ENCODE measurements around the gene CCRL2. TPM values are rescaled to one million over a fixed set of nuclear protein-coding genes. Genes with fewer than 3 reads are reported as not detected.
"Not testable (repeated sequence)": the region's sequence is repeated elsewhere in the genome, so short reads cannot be mapped to it uniquely, and the experiment has no call there.

The CCRL2 gene
- polyA plus RNA-seq, 4 donors = 0.70 to 0.99 (median 0.91) TPM

GRCh38 chr3:46427404-46427803, 20.3 kb downstream of the CCRL2 start:
- not testable (repeated sequence) for DNase-seq (ENCODE audit: low read depth in 4 of 4, low spot score in 3 of 4)

- DNase-seq (ENCODE audit: low read depth in 4 of 4, low spot score in 3 of 4) = no peak
These were observed 21.1 kb downstream of the CCRL2 start for GRCh38 chr3:46427916-46428833.

GRCh38 chr3:46429250-46429649, 22.2 kb downstream of the CCRL2 start:
- DNase-seq (ENCODE audit: low read depth in 4 of 4, low spot score in 3 of 4) = no peak

GRCh38 chr3:46429671-46430070, 22.6 kb downstream of the CCRL2 start:
- DNase-seq (ENCODE audit: low read depth in 4 of 4, low spot score in 3 of 4) = no peak

GRCh38 chr3:46430879-46431278, 23.8 kb downstream of the CCRL2 start:
- DNase-seq (ENCODE audit: low read depth in 4 of 4, low spot score in 3 of 4) = not testable (repeated sequence)

GRCh38 chr3:46431905-46432304, 24.8 kb downstream of the CCRL2 start:
- not testable (repeated sequence) for DNase-seq (ENCODE audit: low read depth in 4 of 4, low spot score in 3 of 4)

- not testable (repeated sequence) for DNase-seq (ENCODE audit: low read depth in 4 of 4, low spot score in 3 of 4)
These were observed 26.1 kb downstream of the CCRL2 start for GRCh38 chr3:46433118-46433517.

GRCh38 chr3:46433841-46434240, 26.8 kb downstream of the CCRL2 start:
- no peak for DNase-seq (ENCODE audit: low read depth in 4 of 4, low spot score in 3 of 4)

GRCh38 chr3:46435081-46435726, 28.1 kb downstream of the CCRL2 start:
- DNase-seq (ENCODE audit: low read depth in 4 of 4, low spot score in 3 of 4) = no peak

GRCh38 chr3:46438831-46439230, 31.8 kb downstream of the CCRL2 start:
- no peak for DNase-seq (ENCODE audit: low read depth in 4 of 4, low spot score in 3 of 4)

GRCh38 chr3:46440531-46441294, 33.7 kb downstream of the CCRL2 start:
- DNase-seq (ENCODE audit: low read depth in 4 of 4, low spot score in 3 of 4) = no peak

- DNase-seq (ENCODE audit: low read depth in 4 of 4, low spot score in 3 of 4) = peak in 3 of 4 donors; percentile 24 to 35 (median 35)
These were observed 35.8 kb downstream of the CCRL2 start for GRCh38 chr3:46442576-46443530.

GRCh38 chr3:46447228-46447985, 40.3 kb downstream of the CCRL2 start:
- DNase-seq (ENCODE audit: low read depth in 4 of 4, low spot score in 3 of 4) = no peak

GRCh38 chr3:46448721-46449120, 41.7 kb downstream of the CCRL2 start:
- DNase-seq (ENCODE audit: low read depth in 4 of 4, low spot score in 3 of 4) = no peak

GRCh38 chr3:46449755-46450552, 42.9 kb downstream of the CCRL2 start:
- DNase-seq (ENCODE audit: low read depth in 4 of 4, low spot score in 3 of 4) = no peak

GRCh38 chr3:46453526-46454208, 46.6 kb downstream of the CCRL2 start:
- no peak for DNase-seq (ENCODE audit: low read depth in 4 of 4, low spot score in 3 of 4)

- DNase-seq (ENCODE audit: low read depth in 4 of 4, low spot score in 3 of 4) = no peak
These were observed 47.1 kb downstream of the CCRL2 start for GRCh38 chr3:46454209-46454595.

- DNase-seq (ENCODE audit: low read depth in 4 of 4, low spot score in 3 of 4) = no peak
These were observed 47.5 kb downstream of the CCRL2 start for GRCh38 chr3:46454606-46455005.
